ENCODE data around the gene CDK2.

CDK2 gene

DNA sequence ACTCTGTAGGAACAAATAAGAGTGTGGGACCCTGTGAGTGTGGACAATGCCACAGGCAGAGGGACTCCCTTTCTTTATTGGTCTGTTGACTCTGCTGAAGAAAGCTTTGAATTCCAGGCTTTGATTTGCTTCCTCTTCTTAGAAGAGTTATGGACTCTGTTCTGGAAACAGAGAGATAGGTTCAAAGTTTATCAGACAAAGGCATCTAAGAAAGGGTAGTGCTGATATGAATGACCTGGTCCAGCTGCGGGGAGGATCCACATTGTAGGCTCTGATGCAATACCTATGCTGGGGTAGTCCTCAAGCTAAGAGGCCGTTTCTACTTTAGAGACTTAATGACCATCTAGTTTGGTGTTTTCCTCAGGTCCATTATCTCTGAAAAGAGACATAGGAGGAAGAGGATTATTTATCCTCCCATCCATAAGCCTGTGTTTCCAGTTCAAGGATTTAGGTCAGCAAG is 43.5 kb downstream of the CDK2 start:
- Histone ChIP-seq H3K27me3 (ENCODE audit: insufficient read depth, low read length, poor library complexity) (no peaks in the 10 kb centered on the region), H3K79me2 (ENCODE audit: control insufficient read depth, insufficient read depth, low read length) (no peaks in the 10 kb centered on the region), H3K4me1 (ENCODE audit: control insufficient read depth, low read depth, low read length) (no peaks in the 10 kb centered on the region), H3K4me2 (ENCODE audit: low read length) (no peak overlapping the region), H2BK15ac (replicated peaks; ENCODE audit: low read depth) (no peak overlapping the region), H2BK120ac (ENCODE audit: low read depth, low read length) (no peak overlapping the region), H2AK5ac (ENCODE audit: low read length) (no peak overlapping the region), H3K4ac (ENCODE audit: low read depth, low read length) (no peak overlapping the region), H3K79me1 (ENCODE audit: low read length) (no peaks in the 10 kb centered on the region), H4K8ac (ENCODE audit: low read depth, low read length) (no peak overlapping the region), H3K36me3 (ENCODE audit: control insufficient read depth, insufficient read depth, low read length) (no peaks in the 10 kb centered on the region), H3K56ac (ENCODE audit: low read length) (no peak overlapping the region), H3K27ac (ENCODE audit: low read depth, low read length) (no peak overlapping the region), H3K9ac (ENCODE audit: low read length) (no peak overlapping the region), H2BK5ac (ENCODE audit: low read length) (no peak overlapping the region), H3K18ac (ENCODE audit: low read length) (no peak overlapping the region), H3K23ac (ENCODE audit: low read length) (no peak overlapping the region), H4K5ac (ENCODE audit: low read length) (no peak overlapping the region), H3K4me3 (ENCODE audit: low read length) (no peak overlapping the region)
- no peak for DNase-seq
- WGBS (ENCODE audit: extremely low coverage, insufficient coverage, low lambda C conversion rate): no CpG with 5 or more reads among the region's 2 CpGs

DNA sequence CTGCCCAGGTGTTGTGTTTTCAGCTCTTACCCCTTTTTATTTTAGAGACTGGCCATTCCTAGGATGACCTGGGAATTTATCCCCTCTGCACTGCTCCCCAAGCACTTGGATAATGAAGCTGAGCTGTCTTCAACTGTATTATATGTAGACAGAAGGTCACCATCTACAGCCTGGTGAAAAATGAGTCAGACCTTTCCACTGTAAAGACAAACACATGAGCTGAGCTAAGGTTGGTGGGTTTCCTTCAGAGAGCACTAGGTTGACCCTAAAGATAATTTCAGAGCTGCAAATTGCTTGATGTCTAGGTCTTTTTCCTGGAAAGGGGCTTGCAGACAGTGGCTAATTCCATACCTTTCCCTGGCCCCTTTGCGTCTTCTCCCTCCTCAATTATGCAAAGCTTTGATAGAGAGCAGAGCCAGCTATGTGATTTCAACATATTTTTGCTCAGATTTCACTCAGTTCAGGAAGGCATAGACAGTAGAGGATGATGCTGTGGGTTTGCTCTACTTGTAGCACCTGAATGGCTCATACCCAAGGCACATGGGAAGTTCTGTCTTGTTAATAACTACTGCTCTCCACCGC is 45.0 kb downstream of the CDK2 start:
- no peak for DNase-seq
- H3K23ac ChIP-seq (ENCODE audit: low read length): no peak overlapping the region

DNA sequence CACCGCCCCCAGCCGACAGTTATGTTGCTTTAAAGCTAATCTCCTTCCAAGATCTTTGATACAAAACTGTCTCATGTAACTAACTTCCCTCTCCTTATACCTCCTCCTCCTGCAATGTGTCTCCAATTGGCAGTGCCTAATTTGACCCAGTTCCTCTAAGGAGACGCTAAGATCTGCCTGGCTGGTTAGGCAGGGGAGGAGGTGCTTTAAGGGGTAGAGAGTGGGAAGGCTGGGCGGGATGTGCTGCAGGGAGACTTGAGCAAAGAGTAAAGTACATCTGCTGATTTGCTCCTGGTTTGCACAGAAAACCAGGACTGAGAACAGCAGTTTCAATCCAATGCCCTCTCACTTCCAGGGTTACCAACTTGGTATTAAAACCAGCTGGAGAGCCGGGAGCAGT is 46.9 kb downstream of the CDK2 start:
- Histone ChIP-seq H3K27ac (ENCODE audit: low read depth, low read length) (no peak overlapping the region), H3K79me2 (ENCODE audit: control insufficient read depth, insufficient read depth, low read length) (no peaks in the 10 kb centered on the region), H3K4me1 (ENCODE audit: control insufficient read depth, low read depth, low read length) (no peaks in the 10 kb centered on the region), H3K4me2 (ENCODE audit: low read length) (no peak overlapping the region), H3K18ac (ENCODE audit: low read length) (no peak overlapping the region), H3K23ac (ENCODE audit: low read length) (no peak overlapping the region), H3K56ac (ENCODE audit: low read length) (no peak overlapping the region), H2BK5ac (ENCODE audit: low read length) (no peak overlapping the region), H3K4me3 (ENCODE audit: low read length) (no peak overlapping the region), H4K8ac (ENCODE audit: low read depth, low read length) (no peak overlapping the region), H3K27me3 (ENCODE audit: insufficient read depth, low read length, poor library complexity) (no peaks in the 10 kb centered on the region), H3K79me1 (ENCODE audit: low read length) (no peaks in the 10 kb centered on the region), H4K5ac (ENCODE audit: low read length) (no peak overlapping the region), H2BK15ac (replicated peaks; ENCODE audit: low read depth) (no peak overlapping the region), H2BK120ac (ENCODE audit: low read depth, low read length) (no peak overlapping the region), H3K9ac (ENCODE audit: low read length) (no peak overlapping the region), H3K36me3 (ENCODE audit: control insufficient read depth, insufficient read depth, low read length) (no peaks in the 10 kb centered on the region), H3K4ac (ENCODE audit: low read depth, low read length) (no peak overlapping the region), H2AK5ac (ENCODE audit: low read length) (no peak overlapping the region)
- WGBS (ENCODE audit: extremely low coverage, insufficient coverage, low lambda C conversion rate): no CpG with 5 or more reads among the region's 5 CpGs
- no peak for DNase-seq

More for the DNA sequence above, 45.0 kb downstream of the CDK2 start:
- H3K9ac ChIP-seq (ENCODE audit: low read length): no peak overlapping the region
- H3K27ac ChIP-seq (ENCODE audit: low read depth, low read length): no peak overlapping the region
- H3K36me3 ChIP-seq (ENCODE audit: control insufficient read depth, insufficient read depth, low read length): no peaks in the 10 kb centered on the region
- H3K56ac ChIP-seq (ENCODE audit: low read length): no peak overlapping the region
- H4K5ac ChIP-seq (ENCODE audit: low read length): no peak overlapping the region
- no peaks in the 10 kb centered on the region for H3K79me2 ChIP-seq (ENCODE audit: control insufficient read depth, insufficient read depth, low read length)
- H2BK5ac ChIP-seq (ENCODE audit: low read length): no peak overlapping the region
- H3K4me1 ChIP-seq (ENCODE audit: control insufficient read depth, low read depth, low read length): no peaks in the 10 kb centered on the region
- no peak overlapping the region for H2AK5ac ChIP-seq (ENCODE audit: low read length)
- no peak overlapping the region for H3K4me3 ChIP-seq (ENCODE audit: low read length)
- H4K8ac ChIP-seq (ENCODE audit: low read depth, low read length): no peak overlapping the region
- WGBS (ENCODE audit: extremely low coverage, insufficient coverage, low lambda C conversion rate): no CpG with 5 or more reads among the region's 2 CpGs
- H3K79me1 ChIP-seq (ENCODE audit: low read length): no peaks in the 10 kb centered on the region
- no peak overlapping the region for H3K4ac ChIP-seq (ENCODE audit: low read depth, low read length)
- no peaks in the 10 kb centered on the region for H3K27me3 ChIP-seq (ENCODE audit: insufficient read depth, low read length, poor library complexity)
- no peak overlapping the region for H3K18ac ChIP-seq (ENCODE audit: low read length)
- no peak overlapping the region for H3K4me2 ChIP-seq (ENCODE audit: low read length)
- no peak overlapping the region for H2BK120ac ChIP-seq (ENCODE audit: low read depth, low read length)
- H2BK15ac ChIP-seq (replicated peaks; ENCODE audit: low read depth): no peak overlapping the region

DNA sequence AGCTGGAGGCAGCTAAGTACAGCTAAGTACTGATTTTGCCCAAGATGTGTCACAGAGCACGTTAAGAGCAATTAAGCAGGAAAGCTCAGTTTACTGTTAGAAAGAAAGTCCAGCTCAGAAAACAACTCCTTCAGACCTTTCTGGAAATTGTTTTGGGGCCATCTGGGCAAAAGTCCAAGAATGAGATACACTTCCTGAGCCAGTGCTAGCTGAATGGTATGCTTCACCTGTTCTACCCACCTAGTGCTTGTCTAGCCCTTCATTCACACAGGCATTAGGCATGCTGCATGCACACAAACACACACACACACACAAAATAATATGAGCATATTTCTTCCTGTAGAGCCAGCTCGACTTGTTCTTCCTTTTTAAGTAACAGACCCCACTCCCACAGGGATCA is 47.6 kb downstream of the CDK2 start:
- Histone ChIP-seq H4K8ac (ENCODE audit: low read depth, low read length) (no peak overlapping the region), H2BK120ac (ENCODE audit: low read depth, low read length) (no peak overlapping the region), H3K18ac (ENCODE audit: low read length) (no peak overlapping the region), H3K4me3 (ENCODE audit: low read length) (no peak overlapping the region), H3K56ac (ENCODE audit: low read length) (no peak overlapping the region), H4K5ac (ENCODE audit: low read length) (no peak overlapping the region), H3K79me1 (ENCODE audit: low read length) (no peaks in the 10 kb centered on the region), H3K4ac (ENCODE audit: low read depth, low read length) (no peak overlapping the region), H3K4me1 (ENCODE audit: control insufficient read depth, low read depth, low read length) (no peaks in the 10 kb centered on the region), H3K23ac (ENCODE audit: low read length) (no peak overlapping the region), H3K27me3 (ENCODE audit: insufficient read depth, low read length, poor library complexity) (no peaks in the 10 kb centered on the region), H3K9ac (ENCODE audit: low read length) (no peak overlapping the region), H2AK5ac (ENCODE audit: low read length) (no peak overlapping the region), H3K27ac (ENCODE audit: low read depth, low read length) (no peak overlapping the region), H2BK15ac (replicated peaks; ENCODE audit: low read depth) (no peak overlapping the region), H3K79me2 (ENCODE audit: control insufficient read depth, insufficient read depth, low read length) (no peaks in the 10 kb centered on the region), H3K4me2 (ENCODE audit: low read length) (no peak overlapping the region), H2BK5ac (ENCODE audit: low read length) (no peak overlapping the region), H3K36me3 (ENCODE audit: control insufficient read depth, insufficient read depth, low read length) (no peaks in the 10 kb centered on the region)
- DNase-seq: no peak
- no CpG with 5 or more reads among the region's 2 CpGs for WGBS (ENCODE audit: extremely low coverage, insufficient coverage, low lambda C conversion rate)

DNA sequence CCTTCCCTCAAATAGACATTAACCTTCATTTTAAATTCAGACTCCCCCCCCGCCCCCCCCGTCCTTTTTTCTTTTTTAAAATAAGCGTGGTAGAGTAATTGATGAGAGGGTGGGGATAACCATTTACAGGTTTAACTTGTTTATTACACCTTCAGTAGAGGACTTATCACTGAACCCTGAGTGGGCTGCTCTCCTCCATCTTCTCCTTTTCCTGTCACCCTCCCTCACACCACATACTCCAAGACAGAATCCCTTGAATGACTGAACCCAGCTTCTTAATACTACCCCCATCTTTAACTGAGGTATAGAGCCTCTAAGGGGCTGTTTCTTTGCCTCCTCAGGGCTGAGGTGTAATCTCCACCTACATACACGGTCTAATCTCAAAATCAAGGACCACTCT is 50.6 kb downstream of the CDK2 start:
- no peak for DNase-seq
- H3K4ac ChIP-seq (ENCODE audit: low read depth, low read length): no peak overlapping the region
- H3K79me2 ChIP-seq (ENCODE audit: control insufficient read depth, insufficient read depth, low read length): no peaks in the 10 kb centered on the region
- no peak overlapping the region for H3K4me3 ChIP-seq (ENCODE audit: low read length)
- H3K36me3 ChIP-seq (ENCODE audit: control insufficient read depth, insufficient read depth, low read length): no peaks in the 10 kb centered on the region
- H4K8ac ChIP-seq (ENCODE audit: low read depth, low read length): no peak overlapping the region
- no peaks in the 10 kb centered on the region for H3K79me1 ChIP-seq (ENCODE audit: low read length)
- H2BK5ac ChIP-seq (ENCODE audit: low read length): no peak overlapping the region
- H2AK5ac ChIP-seq (ENCODE audit: low read length): no peak overlapping the region
- no peak overlapping the region for H4K5ac ChIP-seq (ENCODE audit: low read length)
- H3K27me3 ChIP-seq (ENCODE audit: insufficient read depth, low read length, poor library complexity): no peaks in the 10 kb centered on the region
- H3K23ac ChIP-seq (ENCODE audit: low read length): no peak overlapping the region
- no peak overlapping the region for H2BK15ac ChIP-seq (replicated peaks; ENCODE audit: low read depth)
- no peak overlapping the region for H3K9ac ChIP-seq (ENCODE audit: low read length)
- no peak overlapping the region for H3K27ac ChIP-seq (ENCODE audit: low read depth, low read length)
- H3K18ac ChIP-seq (ENCODE audit: low read length): no peak overlapping the region
- H2BK120ac ChIP-seq (ENCODE audit: low read depth, low read length): no peak overlapping the region
- no peak overlapping the region for H3K4me2 ChIP-seq (ENCODE audit: low read length)
- no peak overlapping the region for H3K56ac ChIP-seq (ENCODE audit: low read length)
- H3K4me1 ChIP-seq (ENCODE audit: control insufficient read depth, low read depth, low read length): peaks cover 7% of the 10 kb centered on the region
- WGBS (ENCODE audit: extremely low coverage, insufficient coverage, low lambda C conversion rate): no CpG with 5 or more reads among the region's 4 CpGs

DNA sequence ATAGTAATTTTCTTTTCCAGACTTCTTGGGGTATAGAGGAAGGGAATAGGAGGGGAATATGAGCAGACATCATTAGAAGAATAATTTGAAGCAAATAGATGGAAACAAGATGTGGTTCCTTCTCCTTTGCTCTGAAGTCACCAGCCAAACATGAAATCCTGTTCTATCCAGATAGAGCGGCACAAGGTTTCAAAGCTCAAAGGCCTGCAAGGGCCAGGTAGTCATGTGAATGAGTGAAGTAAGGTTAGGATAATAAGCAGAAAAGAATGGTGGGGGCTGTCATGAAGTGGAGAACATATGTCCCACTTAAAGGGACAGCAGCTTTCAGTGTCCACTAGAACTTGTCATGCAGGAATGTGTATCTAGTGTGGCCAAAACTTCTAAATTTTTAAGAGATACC is 51.7 kb downstream of the CDK2 start:
- Histone ChIP-seq H3K9ac (ENCODE audit: low read length) (no peak overlapping the region), H3K36me3 (ENCODE audit: control insufficient read depth, insufficient read depth, low read length) (no peaks in the 10 kb centered on the region), H3K27me3 (ENCODE audit: insufficient read depth, low read length, poor library complexity) (no peaks in the 10 kb centered on the region), H3K23ac (ENCODE audit: low read length) (no peak overlapping the region), H3K4ac (ENCODE audit: low read depth, low read length) (no peak overlapping the region), H3K4me1 (ENCODE audit: control insufficient read depth, low read depth, low read length) (peaks cover 7% of the 10 kb centered on the region), H3K4me3 (ENCODE audit: low read length) (no peak overlapping the region), H2BK120ac (ENCODE audit: low read depth, low read length) (no peak overlapping the region), H4K5ac (ENCODE audit: low read length) (no peak overlapping the region), H3K79me1 (ENCODE audit: low read length) (no peaks in the 10 kb centered on the region), H3K4me2 (ENCODE audit: low read length) (no peak overlapping the region), H2BK5ac (ENCODE audit: low read length) (no peak overlapping the region), H3K79me2 (ENCODE audit: control insufficient read depth, insufficient read depth, low read length) (no peaks in the 10 kb centered on the region), H3K27ac (ENCODE audit: low read depth, low read length) (no peak overlapping the region), H3K56ac (ENCODE audit: low read length) (no peak overlapping the region), H4K8ac (ENCODE audit: low read depth, low read length) (no peak overlapping the region), H2AK5ac (ENCODE audit: low read length) (no peak overlapping the region), H3K18ac (ENCODE audit: low read length) (no peak overlapping the region), H2BK15ac (replicated peaks; ENCODE audit: low read depth) (no peak overlapping the region)
- no CpG with 5 or more reads among the region's 1 CpG for WGBS (ENCODE audit: extremely low coverage, insufficient coverage, low lambda C conversion rate)
- no peak for DNase-seq

Measured in mesendoderm (in vitro differentiated cells).